GM13976 (cell line): ENCODE data around the gene LRRC71.

Experiments used
- DNase-seq: peaks from one replicate; pipeline ENCODE4 v3.0.0; 2012; ENCODE audit warnings: low spot score
- CTCF ChIP-seq: IDR thresholded peaks from 2 replicates; pipeline ENCODE4 v1.5.1; 2012; ENCODE audit warnings: borderline replicate concordance, mild to moderate bottlenecking; ENCODE audit not compliant: insufficient read depth; ENCODE audit errors: extremely low read depth, missing control alignments, control extremely low read depth
- in situ Hi-C: fragments of 300-500 bp; cut with MboI; formaldehyde crosslinking; loops from one replicate; pipeline ENCODE4 v1.12.0; 2022; ENCODE audit warnings: low sequenced_read_pairs, mixed read lengths, inconsistent platforms; ENCODE audit not compliant: unreplicated experiment

Gene LRRC71

DNA sequence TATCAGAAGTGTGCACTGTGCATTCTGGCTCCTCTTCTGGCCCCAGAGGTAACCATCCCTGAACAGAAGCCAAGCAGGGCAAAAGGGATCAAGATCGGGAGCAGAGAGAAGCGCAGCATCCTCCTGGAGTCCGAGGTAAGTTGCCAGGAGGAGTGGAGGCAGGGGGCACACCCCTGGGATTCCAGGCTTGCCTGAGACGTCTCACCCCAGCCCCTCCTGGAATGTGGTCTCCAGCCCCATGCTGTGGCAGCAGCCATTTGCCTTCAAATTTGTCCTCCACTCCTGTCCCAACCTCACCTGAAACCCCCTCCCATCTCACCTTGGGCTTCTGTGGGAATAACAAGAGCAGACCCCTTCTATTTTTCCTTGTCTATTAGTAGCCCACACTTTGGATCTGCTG lies 10.1 kb downstream of the LRRC71 start:
- TF ChIP-seq CTCF = no peak

GRCh38 chr1:156931211-156931952 lies 10.9 kb downstream of the LRRC71 start:
- no peak for DNase-seq

More for the DNA sequence above, 10.1 kb downstream of the LRRC71 start:
- DNase-seq = no peak
- in situ Hi-C loops = no loop called here

GRCh38 chr1:156931974-156932710 lies 11.7 kb downstream of the LRRC71 start:
- TF ChIP-seq CTCF = no peak
- in situ Hi-C loops = no loop called here
- DNase-seq = no peak

More at GRCh38 chr1:156931211-156931952, 10.9 kb downstream of the LRRC71 start:
- in situ Hi-C loops = no loop called here
- TF ChIP-seq CTCF = no peak

- in situ Hi-C loops = no loop called here
- TF ChIP-seq CTCF = no peak
- DNase-seq = no peak
Measured at GRCh38 chr1:156933136-156933535, 12.7 kb downstream of the LRRC71 start.

DNA sequence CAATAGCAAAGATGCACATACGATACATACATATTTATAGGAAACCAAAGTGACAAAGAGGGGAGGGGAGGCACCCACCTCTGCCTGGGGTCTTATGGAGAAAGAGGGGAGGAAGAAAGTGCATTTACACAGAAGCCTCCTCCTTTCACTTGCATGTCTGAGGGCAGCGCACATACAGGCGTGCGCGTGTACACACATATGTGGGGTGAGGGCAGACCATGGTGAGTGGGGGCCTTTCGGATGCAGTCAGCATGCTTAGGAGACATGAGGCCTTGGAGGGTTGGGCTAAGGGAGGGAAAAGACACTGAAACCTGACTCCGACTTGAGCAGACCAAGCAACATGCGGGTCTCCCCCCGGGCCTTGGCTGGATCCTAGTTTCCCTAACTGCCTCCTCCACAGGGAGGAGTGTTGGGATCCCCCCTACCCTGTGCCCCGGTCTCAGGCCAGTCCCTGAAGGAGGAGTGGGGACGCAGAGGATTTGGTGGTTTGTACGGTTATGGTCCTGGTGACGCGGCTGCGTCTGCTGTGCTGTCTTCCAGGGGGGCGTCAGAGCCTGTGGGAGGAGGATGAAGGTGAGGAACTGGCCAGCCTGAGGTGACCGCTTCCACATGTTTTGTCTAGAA lies 15.2 kb downstream of the LRRC71 start:
- no peak for DNase-seq
- in situ Hi-C loops = no loop called here
- TF ChIP-seq CTCF = no peak

DNA sequence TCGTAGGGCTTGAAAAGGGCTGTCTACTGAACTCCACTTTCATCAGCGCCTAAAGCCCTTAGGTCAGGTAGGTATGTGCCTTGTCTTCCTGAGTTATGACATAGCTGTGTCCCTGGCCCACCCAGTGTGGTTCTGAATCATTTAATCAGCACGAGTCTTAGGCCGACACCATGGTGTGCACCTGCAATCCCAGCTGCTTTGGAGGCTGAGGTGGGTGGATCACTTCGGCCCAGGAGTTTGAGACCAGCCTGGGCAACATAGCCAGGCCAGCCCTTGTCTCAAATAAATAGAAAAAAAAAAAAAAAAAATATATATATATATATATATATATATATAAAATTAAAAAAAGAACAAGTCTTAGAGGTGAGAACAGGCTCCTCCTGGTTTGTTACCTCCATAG lies 15.8 kb downstream of the LRRC71 start:
- no peak for DNase-seq
- TF ChIP-seq CTCF = no peak
- in situ Hi-C loops = no loop called here
